Measurements from ENCODE around the gene CLMN.

CLMN gene

GRCh38 chr14:95335071-95335470 lies 15.4 kb upstream of the CLMN start:
- TF ChIP-seq CTCF (IDR thresholded peaks at IDR 0.05; ENCODE audit: low read depth, low read length): no peak
- no peak overlapping the region for H3K4me3 ChIP-seq (ENCODE audit: low read depth, low read length)

GRCh38 chr14:95334044-95334443 lies 14.3 kb upstream of the CLMN start:
- no peak for TF ChIP-seq CTCF (IDR thresholded peaks at IDR 0.05; ENCODE audit: low read depth, low read length)
- no peak overlapping the region for H3K4me3 ChIP-seq (ENCODE audit: low read depth, low read length)

- no peak overlapping the region for H3K4me3 ChIP-seq (ENCODE audit: low read depth, low read length)
- no peak for TF ChIP-seq CTCF (IDR thresholded peaks at IDR 0.05; ENCODE audit: low read depth, low read length)
These were observed 12.9 kb upstream of the CLMN start for GRCh38 chr14:95332641-95333040.

GRCh38 chr14:95331708-95332408 lies 12.2 kb upstream of the CLMN start:
- no peak for TF ChIP-seq CTCF (IDR thresholded peaks at IDR 0.05; ENCODE audit: low read depth, low read length)

DNA sequence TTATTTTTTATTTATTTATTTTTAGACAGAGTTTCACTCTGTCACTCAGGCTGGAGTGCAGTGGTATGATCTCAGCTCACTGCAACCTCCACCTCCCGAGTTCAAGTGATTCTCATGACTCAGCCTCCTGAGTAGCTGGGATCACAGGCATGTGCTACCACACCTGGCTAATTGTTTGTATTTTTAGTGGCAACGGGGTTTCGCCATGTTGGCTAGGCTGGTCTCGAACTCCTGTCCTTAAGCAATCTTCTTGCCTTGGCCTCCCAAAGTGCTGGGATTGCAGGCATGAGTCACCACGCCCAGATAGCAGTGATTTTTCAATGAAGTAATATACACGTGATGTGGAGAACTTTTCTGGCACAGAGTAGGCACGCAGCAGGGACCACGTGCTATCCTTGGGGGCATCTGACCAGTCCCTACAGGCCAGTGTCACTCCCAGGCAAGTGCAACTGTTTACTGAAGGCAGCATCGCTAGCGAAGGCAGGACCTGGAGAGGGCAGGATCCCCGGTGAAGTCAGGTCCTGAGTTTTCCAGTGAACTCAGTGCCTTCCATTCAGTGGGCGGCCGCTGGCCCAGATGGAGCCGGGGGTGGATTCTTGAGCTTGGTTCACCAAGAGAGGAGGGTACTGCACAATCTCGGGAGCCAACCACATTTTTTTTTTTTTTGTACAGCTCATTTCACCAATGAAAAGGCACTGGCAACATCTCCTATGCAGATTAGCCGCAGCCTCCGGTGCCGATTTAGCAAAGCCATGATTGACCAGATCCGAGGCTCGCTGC lies 11.1 kb upstream of the CLMN start:
- no peak for TF ChIP-seq CTCF (IDR thresholded peaks at IDR 0.05; ENCODE audit: low read depth, low read length)
- H3K4me3 ChIP-seq (ENCODE audit: low read depth, low read length): no peak overlapping the region

More at GRCh38 chr14:95331708-95332408, 12.2 kb upstream of the CLMN start:
- H3K4me3 ChIP-seq (ENCODE audit: low read depth, low read length): no peak overlapping the region

- TF ChIP-seq CTCF (IDR thresholded peaks at IDR 0.05; ENCODE audit: low read depth, low read length): no peak
- H3K4me3 ChIP-seq (ENCODE audit: low read depth, low read length): no peak overlapping the region
These were observed 10.2 kb upstream of the CLMN start for GRCh38 chr14:95329941-95330340.

Data from WI38 (cell line).